ENCODE measurements around the gene CDK15.
"Not testable (repeated sequence)": the region's sequence is repeated elsewhere in the genome, so short reads cannot be mapped to it uniquely, and the experiment has no call there.

The CDK15 gene

GRCh38 chr2:201835066-201835465 is 28.7 kb downstream of the CDK15 start:
- H3K27me3 ChIP-seq (ENCODE audit: control insufficient read depth, insufficient read depth, low read length) = no peaks in the 10 kb centered on the region
- no peaks in the 10 kb centered on the region for H3K9me3 ChIP-seq (ENCODE audit: control insufficient read depth, low read depth, low read length)
- no peak overlapping the region for H3K27ac ChIP-seq (ENCODE audit: low read length)
- H3K9ac ChIP-seq (ENCODE audit: low read length) = no peak overlapping the region
- no peaks in the 10 kb centered on the region for H3K4me1 ChIP-seq (ENCODE audit: control insufficient read depth, low read depth, low read length)
- no peak overlapping the region for H3K4me3 ChIP-seq (ENCODE audit: low read length)
- no peaks in the 10 kb centered on the region for H3K36me3 ChIP-seq (ENCODE audit: control insufficient read depth, low read depth, low read length)

GRCh38 chr2:201837391-201837790 is 31.1 kb downstream of the CDK15 start:
- Histone ChIP-seq H3K27ac (ENCODE audit: low read length) (no peak overlapping the region), H3K4me3 (ENCODE audit: low read length) (no peak overlapping the region), H3K36me3 (ENCODE audit: control insufficient read depth, low read depth, low read length) (no peaks in the 10 kb centered on the region), H3K9me3 (ENCODE audit: control insufficient read depth, low read depth, low read length) (peaks cover 6% of the 10 kb centered on the region), H3K9ac (ENCODE audit: low read length) (no peak overlapping the region), H3K27me3 (ENCODE audit: control insufficient read depth, insufficient read depth, low read length) (no peaks in the 10 kb centered on the region), H3K4me1 (ENCODE audit: control insufficient read depth, low read depth, low read length) (peaks cover 5% of the 10 kb centered on the region)

GRCh38 chr2:201837824-201838431 is 31.6 kb downstream of the CDK15 start:
- Histone ChIP-seq H3K4me1 (ENCODE audit: control insufficient read depth, low read depth, low read length) (peaks cover 9% of the 10 kb centered on the region), H3K36me3 (ENCODE audit: control insufficient read depth, low read depth, low read length) (no peaks in the 10 kb centered on the region), H3K9me3 (ENCODE audit: control insufficient read depth, low read depth, low read length) (peaks cover 6% of the 10 kb centered on the region), H3K27me3 (ENCODE audit: control insufficient read depth, insufficient read depth, low read length) (no peaks in the 10 kb centered on the region), H3K9ac (ENCODE audit: low read length) (no peak overlapping the region), H3K4me3 (ENCODE audit: low read length) (no peak overlapping the region), H3K27ac (ENCODE audit: low read length) (no peak overlapping the region)

- no peaks in the 10 kb centered on the region for H3K36me3 ChIP-seq (ENCODE audit: control insufficient read depth, low read depth, low read length)
- H3K4me3 ChIP-seq (ENCODE audit: low read length) = no peak overlapping the region
- no peaks in the 10 kb centered on the region for H3K27me3 ChIP-seq (ENCODE audit: control insufficient read depth, insufficient read depth, low read length)
- H3K27ac ChIP-seq (ENCODE audit: low read length) = no peak overlapping the region
- H3K9ac ChIP-seq (ENCODE audit: low read length) = no peak overlapping the region
- peaks cover 9% of the 10 kb centered on the region for H3K4me1 ChIP-seq (ENCODE audit: control insufficient read depth, low read depth, low read length)
- peaks cover 6% of the 10 kb centered on the region for H3K9me3 ChIP-seq (ENCODE audit: control insufficient read depth, low read depth, low read length)
Observed at GRCh38 chr2:201839727-201840126, 33.4 kb downstream of the CDK15 start.

- Histone ChIP-seq H3K4me3 (ENCODE audit: low read length) (no peak overlapping the region), H3K9ac (ENCODE audit: low read length) (no peak overlapping the region), H3K27ac (ENCODE audit: low read length) (no peak overlapping the region), H3K4me1 (ENCODE audit: control insufficient read depth, low read depth, low read length) (peaks cover 9% of the 10 kb centered on the region), H3K9me3 (ENCODE audit: control insufficient read depth, low read depth, low read length) (peaks cover 6% of the 10 kb centered on the region), H3K27me3 (ENCODE audit: control insufficient read depth, insufficient read depth, low read length) (no peaks in the 10 kb centered on the region), H3K36me3 (ENCODE audit: control insufficient read depth, low read depth, low read length) (no peaks in the 10 kb centered on the region)
Observed at GRCh38 chr2:201840726-201841125, 34.4 kb downstream of the CDK15 start.

- Histone ChIP-seq H3K9ac (ENCODE audit: low read length) (no peak overlapping the region), H3K9me3 (ENCODE audit: control insufficient read depth, low read depth, low read length) (peaks cover 6% of the 10 kb centered on the region), H3K27ac (ENCODE audit: low read length) (no peak overlapping the region), H3K4me1 (ENCODE audit: control insufficient read depth, low read depth, low read length) (peaks cover 9% of the 10 kb centered on the region), H3K27me3 (ENCODE audit: control insufficient read depth, insufficient read depth, low read length) (no peaks in the 10 kb centered on the region), H3K4me3 (ENCODE audit: low read length) (no peak overlapping the region), H3K36me3 (ENCODE audit: control insufficient read depth, low read depth, low read length) (no peaks in the 10 kb centered on the region)
Observed at GRCh38 chr2:201842131-201842860, 36.0 kb downstream of the CDK15 start.

- not testable (repeated sequence) for H3K4me3 ChIP-seq (ENCODE audit: low read length); H3K9ac ChIP-seq (ENCODE audit: low read length); H3K27ac ChIP-seq (ENCODE audit: low read length); H3K36me3 ChIP-seq (ENCODE audit: control insufficient read depth, low read depth, low read length); H3K4me1 ChIP-seq (ENCODE audit: control insufficient read depth, low read depth, low read length); H3K27me3 ChIP-seq (ENCODE audit: control insufficient read depth, insufficient read depth, low read length); H3K9me3 ChIP-seq (ENCODE audit: control insufficient read depth, low read depth, low read length)
Observed at GRCh38 chr2:201844922-201845321, 38.6 kb downstream of the CDK15 start.

- H3K4me3 ChIP-seq (ENCODE audit: low read length) = no peak overlapping the region
- no peaks in the 10 kb centered on the region for H3K36me3 ChIP-seq (ENCODE audit: control insufficient read depth, low read depth, low read length)
- no peaks in the 10 kb centered on the region for H3K27me3 ChIP-seq (ENCODE audit: control insufficient read depth, insufficient read depth, low read length)
- H3K4me1 ChIP-seq (ENCODE audit: control insufficient read depth, low read depth, low read length) = peaks cover 3% of the 10 kb centered on the region
- H3K9ac ChIP-seq (ENCODE audit: low read length) = no peak overlapping the region
- H3K27ac ChIP-seq (ENCODE audit: low read length) = no peak overlapping the region
- H3K9me3 ChIP-seq (ENCODE audit: control insufficient read depth, low read depth, low read length) = no peaks in the 10 kb centered on the region
Observed at GRCh38 chr2:201847481-201847880, 41.1 kb downstream of the CDK15 start.

GRCh38 chr2:201852462-201852861 is 46.1 kb downstream of the CDK15 start:
- Histone ChIP-seq H3K27ac (ENCODE audit: low read length) (no peak overlapping the region), H3K27me3 (ENCODE audit: control insufficient read depth, insufficient read depth, low read length) (no peaks in the 10 kb centered on the region)

GRCh38 chr2:201852878-201853415 is 46.6 kb downstream of the CDK15 start:
- no peaks in the 10 kb centered on the region for H3K9me3 ChIP-seq (ENCODE audit: control insufficient read depth, low read depth, low read length)
- H3K36me3 ChIP-seq (ENCODE audit: control insufficient read depth, low read depth, low read length) = no peaks in the 10 kb centered on the region
- H3K27me3 ChIP-seq (ENCODE audit: control insufficient read depth, insufficient read depth, low read length) = no peaks in the 10 kb centered on the region
- no peak overlapping the region for H3K27ac ChIP-seq (ENCODE audit: low read length)
- no peak overlapping the region for H3K9ac ChIP-seq (ENCODE audit: low read length)
- H3K4me3 ChIP-seq (ENCODE audit: low read length) = no peak overlapping the region
- peaks cover 11% of the 10 kb centered on the region for H3K4me1 ChIP-seq (ENCODE audit: control insufficient read depth, low read depth, low read length)

More at GRCh38 chr2:201852462-201852861, 46.1 kb downstream of the CDK15 start:
- Histone ChIP-seq H3K4me3 (ENCODE audit: low read length) (no peak overlapping the region), H3K4me1 (ENCODE audit: control insufficient read depth, low read depth, low read length) (peaks cover 6% of the 10 kb centered on the region), H3K9ac (ENCODE audit: low read length) (no peak overlapping the region), H3K9me3 (ENCODE audit: control insufficient read depth, low read depth, low read length) (no peaks in the 10 kb centered on the region), H3K36me3 (ENCODE audit: control insufficient read depth, low read depth, low read length) (no peaks in the 10 kb centered on the region)

- H3K4me1 ChIP-seq (ENCODE audit: control insufficient read depth, low read depth, low read length) = peaks cover 21% of the 10 kb centered on the region
- no peak overlapping the region for H3K4me3 ChIP-seq (ENCODE audit: low read length)
- no peaks in the 10 kb centered on the region for H3K36me3 ChIP-seq (ENCODE audit: control insufficient read depth, low read depth, low read length)
- no peak overlapping the region for H3K27ac ChIP-seq (ENCODE audit: low read length)
- no peak overlapping the region for H3K9ac ChIP-seq (ENCODE audit: low read length)
- no peaks in the 10 kb centered on the region for H3K9me3 ChIP-seq (ENCODE audit: control insufficient read depth, low read depth, low read length)
- H3K27me3 ChIP-seq (ENCODE audit: control insufficient read depth, insufficient read depth, low read length) = no peaks in the 10 kb centered on the region
Observed at GRCh38 chr2:201854221-201854801, 48.0 kb downstream of the CDK15 start.
